HepG2 (cell line): ENCODE results near the gene CMTM3. TPM values are rescaled to one million over a fixed set of nuclear protein-coding genes. Genes with fewer than 3 reads are reported as not detected.

ENCODE experiments used
- FIP1L1 ChIP-seq: fragments of 200-400 bp; formaldehyde crosslinking; IDR thresholded peaks from 2 replicates; pipeline ENCODE4 v1.6.1; 2018; ENCODE audit warnings: low read depth, mild to moderate bottlenecking, low read length, moderate library complexity, borderline replicate concordance; ENCODE audit not compliant: insufficient read depth
- FOSL1 ChIP-seq: sonication (generic); formaldehyde crosslinking; IDR thresholded peaks from 2 replicates; pipeline ENCODE4 v1.9.0; 2021; ENCODE audit warnings: missing genetic modification reagents, borderline replicate concordance
- HDAC2 ChIP-seq: sonication (generic); formaldehyde crosslinking; IDR thresholded peaks from 2 replicates; pipeline ENCODE4 v1.4.0; 2020; ENCODE audit warnings: missing genetic modification reagents
- HNF4A ChIP-seq: sonication (generic); formaldehyde crosslinking; IDR thresholded peaks from 2 replicates; pipeline ENCODE4 v1.4.0; 2020; ENCODE audit warnings: missing genetic modification reagents
- HOXA7 ChIP-seq: sonication (generic); formaldehyde crosslinking; IDR thresholded peaks from 2 replicates; pipeline ENCODE4 v1.8.1; 2022; ENCODE audit warnings: mild to moderate bottlenecking, missing genetic modification reagents, moderate library complexity
- KMT2A ChIP-seq: sonication (generic); formaldehyde crosslinking; IDR thresholded peaks from 2 replicates; pipeline ENCODE4 v1.4.0; 2020; ENCODE audit warnings: missing genetic modification reagents
- MATR3 ChIP-seq: sonication (generic); formaldehyde crosslinking; IDR thresholded peaks from 2 replicates; pipeline ENCODE4 v1.4.0; 2020; ENCODE audit warnings: missing genetic modification reagents
- MIER3 ChIP-seq: IDR thresholded peaks from 2 replicates; pipeline ENCODE4 v1.6.1; 2016; ENCODE audit warnings: missing compliant biosample characterization, borderline replicate concordance
- NFIB ChIP-seq: sonication (generic); formaldehyde crosslinking; IDR thresholded peaks from 2 replicates; pipeline ENCODE4 v1.9.0; 2021; ENCODE audit warnings: missing genetic modification reagents, mild to moderate bottlenecking, borderline replicate concordance
- NFKB2 ChIP-seq: sonication (generic); formaldehyde crosslinking; IDR thresholded peaks from 2 replicates; pipeline ENCODE4 v1.4.0; 2020; ENCODE audit warnings: missing genetic modification reagents, borderline replicate concordance
- SMAD1 ChIP-seq: sonication (generic); formaldehyde crosslinking; IDR thresholded peaks from 2 replicates; pipeline ENCODE4 v1.4.0; 2020; ENCODE audit warnings: missing genetic modification reagents, low read depth, mild to moderate bottlenecking, borderline replicate concordance
- SNAPC2 ChIP-seq: sonication (generic); formaldehyde crosslinking; IDR thresholded peaks from 2 replicates; pipeline ENCODE4 v1.8.1; 2022; ENCODE audit warnings: mild to moderate bottlenecking, missing genetic modification reagents
- ZBTB42 ChIP-seq: sonication (generic); formaldehyde crosslinking; IDR thresholded peaks from 2 replicates; pipeline ENCODE4 v1.5.0; 2020; ENCODE audit warnings: mild to moderate bottlenecking, missing genetic modification reagents
- ZFP90 ChIP-seq: sonication (generic); formaldehyde crosslinking; IDR thresholded peaks from 2 replicates; pipeline ENCODE4 v1.8.0; 2022; ENCODE audit warnings: missing genetic modification reagents, mild to moderate bottlenecking, inconsistent platforms, borderline replicate concordance
- ZNF329 ChIP-seq: sonication (generic); formaldehyde crosslinking; IDR thresholded peaks from 2 replicates; pipeline ENCODE4 v1.9.0; 2021; ENCODE audit warnings: low read depth, mild to moderate bottlenecking, missing genetic modification reagents
- ZNF543 ChIP-seq: sonication (generic); formaldehyde crosslinking; IDR thresholded peaks from 2 replicates; pipeline ENCODE4 v1.4.0; 2020; ENCODE audit warnings: mild to moderate bottlenecking, missing genetic modification reagents
- ZNF589 ChIP-seq: sonication (generic); formaldehyde crosslinking; conservative IDR thresholded peaks from 2 replicates; pipeline ENCODE4 v1.8.0; 2022; ENCODE audit warnings: mild to moderate bottlenecking, moderate library complexity, missing genetic modification reagents
- ZNF670 ChIP-seq: sonication (generic); formaldehyde crosslinking; IDR thresholded peaks from 2 replicates; pipeline ENCODE4 v1.8.0; 2022; ENCODE audit warnings: mild to moderate bottlenecking, missing genetic modification reagents, borderline replicate concordance
- polyA plus RNA-seq, 8 experiments: library from polyadenylated mRNA; depleted of rRNA in 3 of 8; stranded (reverse) in 7 of 8; unstranded in 1 of 8; fragments of >200 nt; fragmentation: Illumina TruSeq in 4 of 8; extraction: Trizol in 4 of 8; gene quantifications; 2 replicates each; pipeline versions ENCODE4 v1.2.1 to v1.2.3, GENCODE V29; 2011 to 2016; ENCODE audit warnings: low read depth in 4 of 8, missing spikeins in 1 of 8, mixed read lengths in 1 of 8; ENCODE audit not compliant: insufficient read depth in 1 of 8
- total RNA-seq, 5 experiments: library from RNA; depleted of rRNA; stranded (reverse); fragments of >200 nt; fragmentation: Illumina TruSeq; extraction: Trizol; gene quantifications; 2 replicates each; pipeline ENCODE4 v1.2.3, GENCODE V29; 2016; ENCODE audit warnings: low read depth in 1 of 5
- TF ChIP-seq, protein P1 (sequence below): sonication (generic); formaldehyde crosslinking; IDR thresholded peaks from 2 replicates; pipeline ENCODE4 v1.4.0; 2020; ENCODE audit warnings: missing genetic modification reagents, mild to moderate bottlenecking, borderline replicate concordance
- TF ChIP-seq, protein P2 (sequence below): sonication (generic); formaldehyde crosslinking; IDR thresholded peaks from 2 replicates; pipeline ENCODE4 v1.5.0; 2020; ENCODE audit warnings: mild to moderate bottlenecking, missing genetic modification reagents, borderline replicate concordance
- TF ChIP-seq, protein P3 (sequence below): sonication (generic); formaldehyde crosslinking; IDR thresholded peaks from 2 replicates; pipeline ENCODE4 v1.8.1; 2023; ENCODE audit warnings: mild to moderate bottlenecking, moderate library complexity, missing genetic modification reagents

CMTM3 gene
- total and polyA plus RNA-seq, 2 of the 13 experiments (the other 11 are each of a cell fraction or from before 2014, with no cell fraction given), result 29.2 to 48.7 TPM

DNA sequence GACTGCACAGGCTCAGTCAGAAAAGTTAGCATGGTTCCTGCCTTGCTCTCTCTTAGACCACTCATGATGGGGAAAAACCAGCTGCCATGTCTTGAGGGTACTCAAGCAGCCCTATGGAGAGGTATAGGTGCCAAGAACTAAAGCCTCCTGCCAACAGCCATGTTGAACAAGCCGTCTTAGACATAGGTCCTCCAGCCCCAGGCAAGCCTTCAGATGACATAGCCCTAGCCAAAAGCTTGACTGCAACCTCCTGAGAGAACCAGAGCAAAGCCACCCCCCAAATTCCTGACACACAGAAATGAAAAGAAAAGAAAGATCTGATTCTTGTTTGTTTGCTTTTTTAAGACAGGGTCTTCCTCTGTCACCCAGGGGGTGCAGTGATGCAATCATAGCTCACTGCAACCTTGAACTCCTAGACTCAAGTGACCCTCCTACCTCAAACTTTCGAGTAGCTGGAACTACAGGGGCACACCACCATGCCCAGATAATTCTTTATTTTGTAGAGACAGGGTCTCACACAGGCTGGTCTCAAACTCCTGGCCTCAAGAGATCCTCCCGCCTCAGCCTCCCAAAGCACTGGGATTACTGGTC, 36.3 kb downstream of the CMTM3 start (continued):
- TF ChIP-seq, protein P1, sequence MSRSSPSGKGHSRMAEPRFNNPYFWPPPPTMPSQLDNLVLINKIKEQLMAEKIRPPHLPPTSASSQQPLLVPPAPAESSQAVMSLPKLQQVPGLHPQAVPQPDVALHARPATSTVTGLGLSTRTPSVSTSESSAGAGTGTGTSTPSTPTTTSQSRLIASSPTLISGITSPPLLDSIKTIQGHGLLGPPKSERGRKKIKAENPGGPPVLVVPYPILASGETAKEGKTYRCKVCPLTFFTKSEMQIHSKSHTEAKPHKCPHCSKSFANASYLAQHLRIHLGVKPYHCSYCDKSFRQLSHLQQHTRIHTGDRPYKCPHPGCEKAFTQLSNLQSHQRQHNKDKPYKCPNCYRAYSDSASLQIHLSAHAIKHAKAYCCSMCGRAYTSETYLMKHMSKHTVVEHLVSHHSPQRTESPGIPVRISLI, result no peak
- TF ChIP-seq HOXA7 (CRISPR knock-in tag), result no peak
- no peak for TF ChIP-seq ZNF589 (CRISPR knock-in tag)
- no peak for TF ChIP-seq ZNF543 (CRISPR knock-in tag)
- no peak for TF ChIP-seq FIP1L1
- no peak for TF ChIP-seq MATR3
- 0 out of 2 replicates have a peak, but pooled peaks have one; percentile 27 for TF ChIP-seq HDAC2 (CRISPR knock-in tag)
- TF ChIP-seq, protein P2, sequence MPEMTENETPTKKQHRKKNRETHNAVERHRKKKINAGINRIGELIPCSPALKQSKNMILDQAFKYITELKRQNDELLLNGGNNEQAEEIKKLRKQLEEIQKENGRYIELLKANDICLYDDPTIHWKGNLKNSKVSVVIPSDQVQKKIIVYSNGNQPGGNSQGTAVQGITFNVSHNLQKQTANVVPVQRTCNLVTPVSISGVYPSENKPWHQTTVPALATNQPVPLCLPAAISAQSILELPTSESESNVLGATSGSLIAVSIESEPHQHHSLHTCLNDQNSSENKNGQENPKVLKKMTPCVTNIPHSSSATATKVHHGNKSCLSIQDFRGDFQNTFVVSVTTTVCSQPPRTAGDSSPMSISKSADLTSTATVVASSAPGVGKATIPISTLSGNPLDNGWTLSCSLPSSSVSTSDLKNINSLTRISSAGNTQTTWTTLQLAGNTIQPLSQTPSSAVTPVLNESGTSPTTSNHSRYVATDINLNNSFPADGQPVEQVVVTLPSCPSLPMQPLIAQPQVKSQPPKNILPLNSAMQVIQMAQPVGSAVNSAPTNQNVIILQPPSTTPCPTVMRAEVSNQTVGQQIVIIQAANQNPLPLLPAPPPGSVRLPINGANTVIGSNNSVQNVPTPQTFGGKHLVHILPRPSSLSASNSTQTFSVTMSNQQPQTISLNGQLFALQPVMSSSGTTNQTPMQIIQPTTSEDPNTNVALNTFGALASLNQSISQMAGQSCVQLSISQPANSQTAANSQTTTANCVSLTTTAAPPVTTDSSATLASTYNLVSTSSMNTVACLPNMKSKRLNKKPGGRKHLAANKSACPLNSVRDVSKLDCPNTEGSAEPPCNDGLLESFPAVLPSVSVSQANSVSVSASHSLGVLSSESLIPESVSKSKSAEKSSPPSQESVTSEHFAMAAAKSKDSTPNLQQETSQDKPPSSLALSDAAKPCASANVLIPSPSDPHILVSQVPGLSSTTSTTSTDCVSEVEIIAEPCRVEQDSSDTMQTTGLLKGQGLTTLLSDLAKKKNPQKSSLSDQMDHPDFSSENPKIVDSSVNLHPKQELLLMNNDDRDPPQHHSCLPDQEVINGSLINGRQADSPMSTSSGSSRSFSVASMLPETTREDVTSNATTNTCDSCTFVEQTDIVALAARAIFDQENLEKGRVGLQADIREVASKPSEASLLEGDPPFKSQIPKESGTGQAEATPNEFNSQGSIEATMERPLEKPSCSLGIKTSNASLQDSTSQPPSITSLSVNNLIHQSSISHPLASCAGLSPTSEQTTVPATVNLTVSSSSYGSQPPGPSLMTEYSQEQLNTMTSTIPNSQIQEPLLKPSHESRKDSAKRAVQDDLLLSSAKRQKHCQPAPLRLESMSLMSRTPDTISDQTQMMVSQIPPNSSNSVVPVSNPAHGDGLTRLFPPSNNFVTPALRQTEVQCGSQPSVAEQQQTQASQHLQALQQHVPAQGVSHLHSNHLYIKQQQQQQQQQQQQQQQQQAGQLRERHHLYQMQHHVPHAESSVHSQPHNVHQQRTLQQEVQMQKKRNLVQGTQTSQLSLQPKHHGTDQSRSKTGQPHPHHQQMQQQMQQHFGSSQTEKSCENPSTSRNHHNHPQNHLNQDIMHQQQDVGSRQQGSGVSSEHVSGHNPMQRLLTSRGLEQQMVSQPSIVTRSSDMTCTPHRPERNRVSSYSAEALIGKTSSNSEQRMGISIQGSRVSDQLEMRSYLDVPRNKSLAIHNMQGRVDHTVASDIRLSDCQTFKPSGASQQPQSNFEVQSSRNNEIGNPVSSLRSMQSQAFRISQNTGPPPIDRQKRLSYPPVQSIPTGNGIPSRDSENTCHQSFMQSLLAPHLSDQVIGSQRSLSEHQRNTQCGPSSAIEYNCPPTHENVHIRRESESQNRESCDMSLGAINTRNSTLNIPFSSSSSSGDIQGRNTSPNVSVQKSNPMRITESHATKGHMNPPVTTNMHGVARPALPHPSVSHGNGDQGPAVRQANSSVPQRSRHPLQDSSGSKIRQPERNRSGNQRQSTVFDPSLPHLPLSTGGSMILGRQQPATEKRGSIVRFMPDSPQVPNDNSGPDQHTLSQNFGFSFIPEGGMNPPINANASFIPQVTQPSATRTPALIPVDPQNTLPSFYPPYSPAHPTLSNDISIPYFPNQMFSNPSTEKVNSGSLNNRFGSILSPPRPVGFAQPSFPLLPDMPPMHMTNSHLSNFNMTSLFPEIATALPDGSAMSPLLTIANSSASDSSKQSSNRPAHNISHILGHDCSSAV (CRISPR knock-in tag), result no peak
- no peak for TF ChIP-seq ZBTB42 (CRISPR knock-in tag)
- TF ChIP-seq HNF4A, result peak; percentile 77
- TF ChIP-seq ZFP90, result no peak
- no peak for TF ChIP-seq SMAD1
- TF ChIP-seq, protein P3, sequence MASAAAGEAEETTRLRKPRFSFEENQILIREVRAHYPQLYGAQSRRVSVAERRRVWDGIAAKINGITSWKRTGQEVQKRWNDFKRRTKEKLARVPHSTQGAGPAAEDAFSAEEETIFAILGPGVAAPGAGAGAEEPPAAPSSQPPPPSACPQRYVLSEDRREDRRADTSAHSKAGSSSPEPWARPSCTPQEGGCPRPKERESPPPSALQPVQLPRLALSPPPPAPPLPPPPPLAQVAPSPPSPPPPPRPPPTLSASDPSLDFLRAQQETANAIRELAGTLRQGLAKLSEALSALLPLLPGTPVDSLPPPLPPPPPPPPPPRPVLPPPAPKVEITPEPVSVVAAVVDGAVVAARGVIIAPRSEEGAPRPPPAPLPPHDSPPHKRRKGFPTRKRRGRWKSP (CRISPR knock-in tag), result no peak
- no peak; the same call in 1 of the 2 replicates for TF ChIP-seq ZNF670
- TF ChIP-seq KMT2A (CRISPR knock-in tag), result no peak
- no peak for TF ChIP-seq FOSL1 (CRISPR knock-in tag)
- no peak for TF ChIP-seq NFIB (CRISPR knock-in tag)
- no peak for TF ChIP-seq MIER3 (CRISPR knock-in tag)
- no peak for TF ChIP-seq NFKB2 (CRISPR knock-in tag)
- no peak for TF ChIP-seq SNAPC2 (CRISPR knock-in tag)
- no peak for TF ChIP-seq ZNF329
